ENCODE data around the gene NBPF1. TPM values are rescaled to one million over a fixed set of nuclear protein-coding genes. Genes with fewer than 3 reads are reported as not detected.
"Not testable (repeated sequence)": the region's sequence is repeated elsewhere in the genome, so short reads cannot be mapped to it uniquely, and the experiment has no call there.

Gene NBPF1
- total RNA-seq, 1 experiment from 2014 or later = 46.0 TPM

GRCh38 chr1:16521288-16521583 is 92.1 kb downstream of the NBPF1 start:
- no peak overlapping the region for H2AFZ ChIP-seq (ENCODE audit: low read depth, low read length, poor library complexity, severe bottlenecking)
- no TSS peak for BruUV-seq (replicated peaks)
- H3K4me2 ChIP-seq (ENCODE audit: low read length) = no peak overlapping the region

GRCh38 chr1:16520435-16521287 is 92.7 kb downstream of the NBPF1 start:
- H3K79me2 ChIP-seq (ENCODE audit: insufficient read depth, low read length); intact Hi-C loops (cut with micrococcal nuclease); ATAC-seq; DNase-seq (ENCODE audit: low read depth, low spot score); H4K20me1 ChIP-seq (ENCODE audit: insufficient read depth); H3K27me3 ChIP-seq (ENCODE audit: insufficient read depth, low read length); H3K4me2 ChIP-seq (ENCODE audit: low read length); H3K4me1 ChIP-seq (ENCODE audit: control insufficient read depth in 1 of 2, insufficient read depth in 2 of 2, low read length in 2 of 2); H3K9ac ChIP-seq (ENCODE audit: low read length); H3K27ac ChIP-seq (ENCODE audit: low read depth, low read length); BruUV-seq (replicated peaks); POLR2A ChIA-PET; RAD21 ChIA-PET (ENCODE audit: low non-redundant PET in 1 of 2, low total read pairs in 2 of 2, uncharacterized antibody in 2 of 2, unreplicated experiment in 2 of 2); H2AFZ ChIP-seq (ENCODE audit: low read depth, low read length, poor library complexity, severe bottlenecking); CTCF ChIA-PET; H3K4me3 ChIP-seq (replicated peaks in 1 of 2; ENCODE audit: low read depth in 1 of 2, low read length in 2 of 2); H3K9me2 ChIP-seq (ENCODE audit: insufficient read depth); H3K36me3 ChIP-seq (ENCODE audit: control insufficient read depth in 1 of 2, insufficient read depth in 2 of 2, low read length in 2 of 2); H3K9me3 ChIP-seq (ENCODE audit: control insufficient read depth in 1 of 2, insufficient read depth in 1 of 2, low read depth in 1 of 2, low read length in 2 of 2): not testable (repeated sequence)

More at GRCh38 chr1:16521288-16521583, 92.1 kb downstream of the NBPF1 start:
- Histone ChIP-seq H3K4me1 (ENCODE audit: control insufficient read depth in 1 of 2, insufficient read depth in 2 of 2, low read length in 2 of 2) (no peaks in the 10 kb centered on the region), H3K79me2 (ENCODE audit: insufficient read depth, low read length) (no peaks in the 10 kb centered on the region), H3K9me3 (ENCODE audit: control insufficient read depth in 1 of 2, insufficient read depth in 1 of 2, low read depth in 1 of 2, low read length in 2 of 2) (no peaks in the 10 kb centered on the region), H3K9me2 (ENCODE audit: insufficient read depth) (no peaks in the 10 kb centered on the region), H3K4me3 (replicated peaks in 1 of 2; ENCODE audit: low read depth in 1 of 2, low read length in 2 of 2) (no peak overlapping the region), H3K36me3 (ENCODE audit: control insufficient read depth in 1 of 2, insufficient read depth in 2 of 2, low read length in 2 of 2) (no peaks in the 10 kb centered on the region), H3K27ac (ENCODE audit: low read depth, low read length) (no peak overlapping the region), H3K9ac (ENCODE audit: low read length) (no peak overlapping the region), H3K27me3 (ENCODE audit: insufficient read depth, low read length) (no peaks in the 10 kb centered on the region), H4K20me1 (ENCODE audit: insufficient read depth) (no peaks in the 10 kb centered on the region)
- ATAC-seq (no peak), DNase-seq (ENCODE audit: low read depth, low spot score) (no peak)
- CTCF ChIA-PET = no interaction called here
- intact Hi-C loops (cut with micrococcal nuclease) = no loop called here
- no peak for TF ChIP-seq FOSL1 (IDR thresholded peaks at IDR 0.05; ENCODE audit: low read depth)
- no peak for TF ChIP-seq TCF7L2 (IDR thresholded peaks at IDR 0.05; ENCODE audit: borderline replicate concordance, extremely low read depth, insufficient read depth, insufficient read length)
- TF ChIP-seq, protein P1, sequence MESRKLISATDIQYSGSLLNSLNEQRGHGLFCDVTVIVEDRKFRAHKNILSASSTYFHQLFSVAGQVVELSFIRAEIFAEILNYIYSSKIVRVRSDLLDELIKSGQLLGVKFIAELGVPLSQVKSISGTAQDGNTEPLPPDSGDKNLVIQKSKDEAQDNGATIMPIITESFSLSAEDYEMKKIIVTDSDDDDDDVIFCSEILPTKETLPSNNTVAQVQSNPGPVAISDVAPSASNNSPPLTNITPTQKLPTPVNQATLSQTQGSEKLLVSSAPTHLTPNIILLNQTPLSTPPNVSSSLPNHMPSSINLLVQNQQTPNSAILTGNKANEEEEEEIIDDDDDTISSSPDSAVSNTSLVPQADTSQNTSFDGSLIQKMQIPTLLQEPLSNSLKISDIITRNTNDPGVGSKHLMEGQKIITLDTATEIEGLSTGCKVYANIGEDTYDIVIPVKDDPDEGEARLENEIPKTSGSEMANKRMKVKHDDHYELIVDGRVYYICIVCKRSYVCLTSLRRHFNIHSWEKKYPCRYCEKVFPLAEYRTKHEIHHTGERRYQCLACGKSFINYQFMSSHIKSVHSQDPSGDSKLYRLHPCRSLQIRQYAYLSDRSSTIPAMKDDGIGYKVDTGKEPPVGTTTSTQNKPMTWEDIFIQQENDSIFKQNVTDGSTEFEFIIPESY (IDR thresholded peaks at IDR 0.05; ENCODE audit: extremely low read depth, insufficient replicate concordance, low read length) = no peak
- TF ChIP-seq POLR2A (IDR thresholded peaks at IDR 0.05; ENCODE audit: borderline replicate concordance, extremely low read depth, insufficient read depth, insufficient read length) = no peak
- RAD21 ChIA-PET (ENCODE audit: low non-redundant PET in 1 of 2, low total read pairs in 2 of 2, uncharacterized antibody in 2 of 2, unreplicated experiment in 2 of 2) = no interaction called here
- POLR2A ChIA-PET = no interaction called here

DNA sequence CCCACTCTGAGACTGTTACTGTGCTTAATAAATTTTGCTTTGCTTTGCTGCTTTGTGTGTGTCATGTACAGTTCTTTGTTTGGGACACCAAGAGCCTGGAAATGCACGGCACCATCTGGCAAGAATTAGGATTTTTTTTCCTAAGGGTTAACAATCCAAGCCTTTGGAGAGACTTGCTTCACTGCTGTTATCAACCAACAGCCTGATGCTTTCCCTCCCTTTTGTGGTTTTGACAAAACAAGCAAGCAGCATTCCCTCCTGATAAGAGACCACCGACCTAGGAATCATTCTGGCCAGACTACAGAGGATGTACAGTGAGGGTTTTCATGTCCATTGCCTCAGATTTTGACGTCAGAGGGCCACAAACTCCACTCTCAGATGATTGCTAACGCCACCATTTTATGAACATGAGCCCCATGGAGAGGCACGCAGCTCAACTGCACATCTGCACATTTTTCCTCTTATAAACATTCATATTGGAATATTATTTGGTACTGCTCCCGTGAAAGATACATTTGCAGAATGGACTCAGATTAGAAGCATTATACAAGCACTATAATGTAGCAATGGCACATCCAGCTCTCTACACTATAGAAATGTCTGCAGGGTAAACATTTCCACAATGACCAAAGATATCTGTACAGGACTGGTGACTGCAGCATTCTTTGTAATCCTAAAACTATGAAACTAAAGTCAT is 94.0 kb downstream of the NBPF1 start:
- H3K4me3 ChIP-seq (replicated peaks in 1 of 2; ENCODE audit: low read depth in 1 of 2, low read length in 2 of 2); H3K9me2 ChIP-seq (ENCODE audit: insufficient read depth); H2AFZ ChIP-seq (ENCODE audit: low read depth, low read length, poor library complexity, severe bottlenecking); H3K79me2 ChIP-seq (ENCODE audit: insufficient read depth, low read length); DNase-seq (ENCODE audit: low read depth, low spot score); POLR2A ChIA-PET; H3K9ac ChIP-seq (ENCODE audit: low read length); BruUV-seq (replicated peaks); H3K4me2 ChIP-seq (ENCODE audit: low read length); H4K20me1 ChIP-seq (ENCODE audit: insufficient read depth); intact Hi-C loops (cut with micrococcal nuclease); H3K4me1 ChIP-seq (ENCODE audit: control insufficient read depth in 1 of 2, insufficient read depth in 2 of 2, low read length in 2 of 2); H3K36me3 ChIP-seq (ENCODE audit: control insufficient read depth in 1 of 2, insufficient read depth in 2 of 2, low read length in 2 of 2); H3K27me3 ChIP-seq (ENCODE audit: insufficient read depth, low read length); H3K27ac ChIP-seq (ENCODE audit: low read depth, low read length); RAD21 ChIA-PET (ENCODE audit: low non-redundant PET in 1 of 2, low total read pairs in 2 of 2, uncharacterized antibody in 2 of 2, unreplicated experiment in 2 of 2); ATAC-seq; H3K9me3 ChIP-seq (ENCODE audit: control insufficient read depth in 1 of 2, insufficient read depth in 1 of 2, low read depth in 1 of 2, low read length in 2 of 2); CTCF ChIA-PET: not testable (repeated sequence)
